Adrenal gland (tissue), 12 donors: ENCODE results near the gene PPP1R16B. TPM values are rescaled to one million over a fixed set of nuclear protein-coding genes. Genes with fewer than 3 reads are reported as not detected.
"Not testable (repeated sequence)": the region's sequence is repeated elsewhere in the genome, so short reads cannot be mapped to it uniquely, and the experiment has no call there.

Source experiments
- DNase-seq, 7 donors: peaks; one replicate each; pipeline ENCODE4 v3.0.0-alpha.2; 2019 to 2020
- H3K27ac ChIP-seq, 5 donors: fragments of 200-600 bp; sonication (generic) in 4 of 5; 1 replicate in 3 of 5; 2 replicates in 2 of 5; pipeline versions ENCODE4 v1.5.1 to v1.8.0; 2016 to 2020; ENCODE audit warnings: mild to moderate bottlenecking in 1 of 5
- H3K27me3 ChIP-seq: fragments of 200-600 bp; 2 replicates; pipeline ENCODE4 v1.8.0; 2021
- H3K36me3 ChIP-seq, 2 donors: fragments of 200-600 bp; replicated peaks in 1 of 2; 1 replicate in 1 of 2; 2 replicates in 1 of 2; pipeline versions ENCODE4 v1.5.1 to v1.8.0; 2018 to 2022
- H3K4me1 ChIP-seq, 2 donors: fragments of 200-600 bp; replicated peaks in 1 of 2; 1 replicate in 1 of 2; 2 replicates in 1 of 2; pipeline versions ENCODE4 v1.5.1 to v1.8.0; 2018 to 2021
- H3K4me3 ChIP-seq, 4 donors: fragments of 200-600 bp; sonication (generic) in 3 of 4; one replicate each; pipeline ENCODE4 v1.5.1; 2016 to 2018
- H3K9me3 ChIP-seq, 3 donors: fragments of 200-600 bp; sonication (generic) in 1 of 3; replicated peaks in 1 of 3; 1 replicate in 2 of 3; 2 replicates in 1 of 3; pipeline versions ENCODE4 v1.5.1 to v1.8.0; 2016 to 2021
- POLR2A ChIP-seq, 2 donors: fragments of 450-650 bp; IDR thresholded peaks; one replicate each; pipeline ENCODE4 v1.6.1; 2017; ENCODE audit warnings: antibody characterized with exemption in 2 of 2, mild to moderate bottlenecking in 2 of 2, moderate library complexity in 1 of 2
- WGBS, 4 donors: extraction: QIAGEN DNeasy Blood & Tissue Kit in 2 of 4; methylation state at CpG; one replicate each; pipeline versions ENCODE4 v1.1.5 to v1.1.7; 2013 to 2017; 5-methylcytosine and 5-hydroxymethylcytosine counted together
- intact Hi-C, 2 donors: fragments of 100-400 bp; cut with DNase I; formaldehyde crosslinking; loops; one replicate each; pipeline versions ENCODE4 v1.14.1 to v1.15.0; 2022 to 2023
- polyA plus RNA-seq, 3 donors: library from polyadenylated mRNA; stranded (reverse); fragments of 200-250 nt in 2 of 3; fragments of 350-450 nt in 1 of 3; fragmentation: Illumina TruSeq in 1 of 3; extraction: RNeasy Lipid Tissue Mini Kit (QIAGEN cat#74804) in 1 of 3; gene quantifications; one replicate each; pipeline ENCODE4 v1.2.3, GENCODE V29; 2013 to 2014
- total RNA-seq, 9 donors: library from RNA; depleted of rRNA in 4 of 9; stranded (reverse); fragments of >200 nt in 4 of 9; fragments of 120-200 nt in 1 of 9; fragmentation: NEBNext Ultra II Directional in 1 of 9; extraction: Animal tissue kit (Norgen Biotek cat#: 25700) in 1 of 9; gene quantifications; one replicate each; pipeline versions ENCODE4 v1.1.0 to v1.2.4, GENCODE V29; 2013 to 2023
- TF ChIP-seq, protein P1 (sequence below), 6 experiments: fragments of 450-650 bp in 4 of 6; fragments of 200-600 bp in 2 of 6; sonication (generic) in 1 of 6; IDR thresholded peaks; 1 replicate in 5 of 6; 2 replicates in 1 of 6; pipeline versions ENCODE4 v1.5.1 to v1.8.0; 2016 to 2021; ENCODE audit warnings: antibody characterized with exemption in 6 of 6, mild to moderate bottlenecking in 2 of 6, moderate library complexity in 1 of 6
- donor health status: healthy with polysubstance abuse.
- donor health status: Bipolar disorder and iron deficiency.
- donor health status: DM: yes; HTN: yes; CAD: no.
- donor health status: DM: no; HTN: no; CAD: no.
- donor health status: DM: no; HTN: no; CAD: no.
- donor health status: DM: yes; HTN: yes; CAD: no.

Gene PPP1R16B
- total and polyA plus RNA-seq, 12 donors, result 1.8 to 18.3 (median 9.2) TPM

DNA sequence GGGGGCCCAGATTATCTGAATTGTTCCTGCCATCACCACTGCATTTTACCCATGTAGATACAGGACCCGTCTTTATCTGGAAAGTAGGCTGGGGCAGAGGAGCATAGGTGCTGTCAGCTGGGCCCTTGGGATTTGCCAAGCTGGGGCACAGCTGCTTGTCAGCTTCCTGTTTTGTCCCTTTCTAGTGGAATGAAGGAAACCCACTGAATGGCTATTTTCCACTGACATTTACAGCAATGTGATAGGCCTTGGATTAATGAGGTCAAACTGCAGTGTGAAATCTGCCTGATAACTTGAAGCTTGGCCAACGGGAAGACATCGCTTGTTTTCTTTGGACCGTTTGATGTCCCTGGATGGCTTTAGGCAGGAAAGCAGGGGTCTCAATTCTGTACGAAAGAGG, 6.7 kb downstream of the PPP1R16B start:
- intact Hi-C loops, result no loop called here
- DNase-seq, result peak in 1 of 7 donors; percentile 34
- Histone ChIP-seq H3K9me3 (no peaks in the 10 kb centered on the region), H3K36me3 (no peaks in the 10 kb centered on the region), H3K27me3 (peaks cover 3% of the 10 kb centered on the region), H3K27ac (peak overlapping the region in 1 of 5 donors; percentile 14), H3K4me1 (no peaks in the 10 kb centered on the region), H3K4me3 (no peak overlapping the region)
- TF ChIP-seq POLR2A (IDR thresholded peaks at IDR 0.05), result no peak
- TF ChIP-seq, protein P1, sequence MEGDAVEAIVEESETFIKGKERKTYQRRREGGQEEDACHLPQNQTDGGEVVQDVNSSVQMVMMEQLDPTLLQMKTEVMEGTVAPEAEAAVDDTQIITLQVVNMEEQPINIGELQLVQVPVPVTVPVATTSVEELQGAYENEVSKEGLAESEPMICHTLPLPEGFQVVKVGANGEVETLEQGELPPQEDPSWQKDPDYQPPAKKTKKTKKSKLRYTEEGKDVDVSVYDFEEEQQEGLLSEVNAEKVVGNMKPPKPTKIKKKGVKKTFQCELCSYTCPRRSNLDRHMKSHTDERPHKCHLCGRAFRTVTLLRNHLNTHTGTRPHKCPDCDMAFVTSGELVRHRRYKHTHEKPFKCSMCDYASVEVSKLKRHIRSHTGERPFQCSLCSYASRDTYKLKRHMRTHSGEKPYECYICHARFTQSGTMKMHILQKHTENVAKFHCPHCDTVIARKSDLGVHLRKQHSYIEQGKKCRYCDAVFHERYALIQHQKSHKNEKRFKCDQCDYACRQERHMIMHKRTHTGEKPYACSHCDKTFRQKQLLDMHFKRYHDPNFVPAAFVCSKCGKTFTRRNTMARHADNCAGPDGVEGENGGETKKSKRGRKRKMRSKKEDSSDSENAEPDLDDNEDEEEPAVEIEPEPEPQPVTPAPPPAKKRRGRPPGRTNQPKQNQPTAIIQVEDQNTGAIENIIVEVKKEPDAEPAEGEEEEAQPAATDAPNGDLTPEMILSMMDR (IDR thresholded peaks at IDR 0.05), result no peak
- 38 to 62% (median 48%) methylated on average over 5 of the region's 5 CpGs for WGBS, 4 donors

DNA sequence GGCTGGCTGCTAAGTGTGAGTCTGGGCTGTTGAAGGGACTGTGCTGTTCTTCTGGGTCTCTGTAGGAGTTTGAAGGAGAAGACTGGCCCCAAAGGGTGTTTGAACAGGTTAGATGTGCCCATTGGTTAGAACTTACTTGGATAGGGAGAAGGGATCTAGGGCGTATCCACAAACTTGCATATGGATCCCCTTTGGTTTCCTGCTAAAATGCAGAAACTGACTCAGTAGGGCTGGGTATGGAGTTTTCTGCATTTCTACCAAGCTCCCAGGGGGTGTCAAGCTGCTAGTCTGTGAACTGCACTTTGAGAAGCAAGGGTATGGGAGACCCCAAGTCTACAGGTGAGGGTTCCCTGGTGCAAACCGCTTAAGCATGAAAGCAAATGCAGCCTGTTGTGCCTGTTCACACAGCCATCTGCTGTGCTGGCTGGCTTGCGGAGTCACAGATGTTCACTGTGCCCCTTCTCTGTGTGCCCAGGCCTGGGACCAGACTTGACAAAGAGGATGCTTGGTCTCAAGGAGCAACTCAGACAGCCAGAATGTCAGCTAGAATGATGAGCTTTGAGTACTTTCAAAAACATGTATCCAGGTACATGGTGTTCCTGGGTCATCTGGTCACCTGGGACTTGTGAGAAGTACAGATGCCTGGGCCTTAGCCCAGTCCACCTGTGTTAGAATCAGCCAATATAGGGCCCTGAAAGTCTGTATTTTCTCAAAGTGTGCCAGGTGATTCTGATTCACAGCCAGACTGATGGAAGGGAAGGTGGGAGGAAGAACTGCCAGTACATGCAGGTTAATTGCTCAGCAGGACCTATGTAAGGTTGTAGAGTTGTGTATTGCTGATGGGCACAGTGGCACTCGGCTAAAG, 7.4 kb downstream of the PPP1R16B start:
- no peaks in the 10 kb centered on the region for H3K9me3 ChIP-seq
- H3K36me3 ChIP-seq, result no peaks in the 10 kb centered on the region
- no peak overlapping the region for H3K4me3 ChIP-seq
- no peaks in the 10 kb centered on the region for H3K4me1 ChIP-seq
- WGBS, 4 donors, result 80 to 88% (median 84%) methylated on average over 4 of the region's 4 CpGs
- no peak for DNase-seq
- no peak overlapping the region for H3K27ac ChIP-seq
- intact Hi-C loops, result no loop called here
- H3K27me3 ChIP-seq, result no peaks in the 10 kb centered on the region
- TF ChIP-seq POLR2A (IDR thresholded peaks at IDR 0.05), result no peak

DNA sequence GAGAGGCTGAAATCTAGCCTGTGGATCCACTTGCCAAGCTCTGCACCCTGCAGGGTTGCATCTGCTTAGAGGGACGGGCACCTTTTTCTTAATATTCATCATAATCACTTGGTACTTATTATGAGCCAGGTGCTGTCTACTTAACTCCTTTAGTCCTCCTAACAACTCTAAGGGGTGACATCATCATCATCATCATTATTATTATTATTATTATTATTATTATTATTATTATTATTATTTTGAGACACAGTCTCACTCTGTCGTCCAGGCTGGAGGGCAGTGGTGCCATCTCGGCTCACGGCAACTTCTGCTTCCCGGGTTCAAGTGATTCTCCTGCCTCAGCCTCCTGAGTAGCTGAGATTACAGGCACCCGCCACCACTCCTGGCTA, 8.1 kb downstream of the PPP1R16B start:
- H3K9me3 ChIP-seq, H3K4me1 ChIP-seq, H3K4me3 ChIP-seq, H3K36me3 ChIP-seq, DNase-seq, H3K27me3 ChIP-seq, intact Hi-C loops, H3K27ac ChIP-seq: not testable (repeated sequence)
- WGBS, 4 donors, result 90 to 94% (median 93%) methylated on average over 6 of the region's 6 CpGs

DNA sequence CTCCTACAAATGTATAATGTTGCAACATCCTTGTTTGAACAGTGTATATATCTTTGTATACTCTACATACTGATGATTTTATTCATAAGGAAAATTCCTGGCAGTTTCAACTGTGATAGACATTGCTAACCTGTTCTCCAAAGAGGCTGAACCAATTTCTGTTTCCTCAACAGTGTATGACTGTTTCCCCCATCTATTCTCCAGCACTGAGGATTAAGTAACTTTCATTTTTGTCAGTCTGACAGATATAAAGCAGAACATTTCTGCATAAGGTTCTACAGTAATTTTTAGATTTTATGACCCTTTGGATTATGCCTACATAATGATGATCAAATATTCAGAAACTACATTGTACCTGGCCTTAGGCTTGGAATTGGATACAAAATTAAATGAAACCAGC, 9.9 kb downstream of the PPP1R16B start:
- H3K4me1 ChIP-seq, result no peaks in the 10 kb centered on the region
- DNase-seq, result no peak
- H3K4me3 ChIP-seq, result no peak overlapping the region
- H3K27ac ChIP-seq, result no peak overlapping the region
- TF ChIP-seq, protein P1 (IDR thresholded peaks at IDR 0.05), result no peak
- no peak for TF ChIP-seq POLR2A (IDR thresholded peaks at IDR 0.05)
- intact Hi-C loops, result no loop called here
- H3K27me3 ChIP-seq, result no peaks in the 10 kb centered on the region
- no peaks in the 10 kb centered on the region for H3K9me3 ChIP-seq
- no peaks in the 10 kb centered on the region for H3K36me3 ChIP-seq

DNA sequence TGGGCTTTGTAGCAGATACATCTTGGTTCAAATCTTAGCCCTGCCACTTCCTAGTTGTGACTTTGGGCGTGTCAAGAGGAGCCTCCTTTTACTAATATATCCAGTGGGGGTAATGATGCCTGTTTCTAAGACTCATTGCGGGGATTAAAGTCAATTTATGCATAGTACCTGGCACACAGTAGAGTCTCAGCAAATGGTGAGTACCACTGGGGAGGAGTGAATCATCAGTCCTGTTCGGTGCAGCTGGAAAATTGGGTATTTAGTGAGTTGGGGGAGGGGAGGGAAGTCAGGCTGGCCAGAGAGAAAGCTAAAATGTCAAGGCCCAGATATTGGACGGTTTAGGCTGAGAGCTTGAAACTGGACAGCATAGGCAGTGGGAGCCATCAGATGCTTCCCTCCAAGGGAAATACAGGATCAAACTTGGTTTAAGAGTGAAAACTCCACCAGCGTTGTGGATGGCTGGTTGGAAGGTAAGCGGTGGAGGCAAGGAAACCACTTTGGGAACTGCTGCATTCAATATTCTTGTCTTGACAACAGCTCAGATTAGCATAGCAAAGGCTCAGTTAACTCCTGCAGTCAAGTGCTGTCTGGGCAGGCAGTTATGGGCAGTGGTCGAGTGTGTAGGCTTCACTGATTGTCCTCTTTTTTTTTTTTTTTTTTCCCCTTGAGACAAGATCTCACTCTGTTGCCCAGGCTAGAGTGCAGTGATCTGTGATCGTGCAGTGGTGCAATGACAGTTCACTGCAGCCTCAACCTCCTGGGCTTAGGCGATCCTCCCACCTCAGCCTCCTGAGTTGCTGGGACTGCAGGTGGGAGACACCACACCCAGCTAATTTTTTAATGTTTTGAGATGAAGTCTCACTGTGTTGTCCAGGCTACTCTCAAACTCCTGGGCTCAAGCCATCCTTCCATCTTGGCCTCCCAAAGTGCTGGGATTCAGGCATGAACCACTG, 12.9 kb downstream of the PPP1R16B start:
- Histone ChIP-seq H3K4me1 (no peaks in the 10 kb centered on the region), H3K27ac (peak overlapping the region in 1 of 5 donors; percentile 52), H3K9me3 (no peaks in the 10 kb centered on the region), H3K36me3 (no peaks in the 10 kb centered on the region), H3K4me3 (no peak overlapping the region), H3K27me3 (no peaks in the 10 kb centered on the region)
- DNase-seq, result peak in 2 of 7 donors; percentile 25 to 33
- 71 to 75% (median 73%) methylated on average over 9 of the region's 9 CpGs for WGBS, 4 donors
- intact Hi-C loops, result no loop called here
- TF ChIP-seq POLR2A (IDR thresholded peaks at IDR 0.05), result no peak
- TF ChIP-seq, protein P1 (IDR thresholded peaks at IDR 0.05), result no peak
